GM21360 (cell line): ENCODE results near the gene JAK1.

Experiments used
- ATAC-seq: cut with Tn5 transposase; IDR thresholded peaks from one replicate; pipeline ENCODE4 v1.9.1; 2021; ENCODE audit warnings: mild to moderate bottlenecking, moderate library complexity; ENCODE audit not compliant: unreplicated experiment

JAK1 gene

DNA sequence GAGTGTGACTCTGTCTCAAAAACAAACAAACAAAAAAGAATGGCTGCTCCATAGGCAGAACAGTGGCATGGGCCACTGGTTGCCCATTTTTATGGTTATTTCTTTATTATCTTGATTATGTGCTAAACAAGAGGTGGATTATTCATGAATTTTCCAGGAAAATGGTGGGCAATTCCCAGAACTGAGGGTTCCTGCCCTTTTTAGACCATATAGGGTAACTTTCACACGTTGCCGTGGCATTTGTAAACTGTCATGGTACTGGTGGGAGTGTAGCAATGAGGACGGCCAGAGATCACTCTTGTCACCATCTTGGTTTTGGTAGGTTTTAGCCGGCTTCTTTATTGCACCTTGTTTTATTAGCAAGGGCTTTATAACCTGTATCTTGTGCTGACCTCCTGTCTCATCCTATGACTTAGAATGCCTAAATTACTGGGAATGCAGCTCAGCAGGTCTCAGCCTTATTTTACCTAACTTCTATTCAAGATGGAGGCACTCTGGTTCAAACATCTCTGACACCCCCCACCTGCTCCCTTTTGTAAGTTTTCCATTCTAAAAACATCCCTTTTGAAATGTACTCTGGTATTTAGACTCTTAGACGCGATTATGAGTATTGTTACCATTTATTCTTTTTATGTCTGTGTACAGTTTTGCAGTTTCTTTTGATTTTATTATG, 164.4 kb downstream of the JAK1 start:
- no peak for ATAC-seq

DNA sequence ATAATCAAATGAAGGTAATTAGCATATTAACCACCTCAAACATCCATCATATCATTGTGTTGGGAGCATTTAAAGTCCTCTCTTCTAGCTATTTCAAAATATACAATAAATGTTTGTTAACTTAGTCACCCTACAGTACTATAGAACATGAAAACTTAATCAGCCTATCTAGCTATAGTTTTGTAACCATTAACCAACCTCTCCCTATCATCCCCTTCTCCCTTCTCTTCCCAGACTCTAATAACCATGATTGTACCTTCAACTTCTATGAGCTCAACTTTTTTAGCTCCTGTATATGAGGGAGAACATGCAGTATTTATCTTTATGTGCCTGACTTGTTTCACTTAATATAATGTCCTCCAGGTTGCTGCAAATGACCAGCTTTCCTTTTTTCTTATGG, 167.5 kb downstream of the JAK1 start:
- ATAC-seq = no peak

DNA sequence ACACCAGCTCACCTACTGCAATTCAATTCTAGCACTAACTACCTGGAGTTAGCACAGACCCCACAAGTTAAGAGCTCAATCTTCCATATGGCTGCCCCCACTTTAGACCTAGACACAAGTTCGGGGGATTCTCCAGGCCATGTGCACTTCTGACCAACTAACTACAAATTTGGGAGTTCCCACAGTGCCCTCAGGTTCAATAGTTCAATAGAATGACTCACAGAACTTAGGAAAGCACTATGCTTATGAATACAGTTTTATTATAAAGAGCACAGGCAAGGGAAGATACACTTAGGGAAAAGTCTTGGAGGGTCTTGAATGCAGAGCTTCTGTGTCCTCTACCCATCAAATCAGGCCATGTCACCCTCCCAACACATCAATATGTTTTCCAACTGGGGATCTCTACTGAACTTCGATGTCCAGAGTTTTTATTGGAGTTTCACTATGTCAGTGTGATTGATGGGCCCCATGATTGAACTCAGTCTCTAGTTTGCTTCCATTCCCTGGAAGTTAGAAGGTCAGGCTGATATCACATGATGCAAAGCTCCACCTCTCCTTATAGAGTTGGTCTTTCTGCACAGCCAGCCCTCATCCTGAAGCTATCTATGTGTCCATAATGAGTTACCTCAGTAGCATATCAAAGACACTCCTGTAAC, 175.4 kb downstream of the JAK1 start:
- no peak for ATAC-seq
